ENCODE data around the gene HECTD4. TPM values are rescaled to one million over a fixed set of nuclear protein-coding genes. Genes with fewer than 3 reads are reported as not detected.

The HECTD4 gene
- total and polyA plus RNA-seq, 9 of the 15 experiments (the other 6 are each of a cell fraction or from before 2014, with no cell fraction given) = 3.5 to 33.3 (median 13.5) TPM

GRCh38 chr12:112282920-112283319 lies 99.3 kb downstream of the HECTD4 start (continued):
- TF ChIP-seq RERE (CRISPR knock-in tag; IDR thresholded peaks at IDR 0.05; ENCODE audit: borderline replicate concordance) (no peak), CREB3L1 (IDR thresholded peaks at IDR 0.05; ENCODE audit: borderline replicate concordance, low read depth) (no peak), RCOR1 (IDR thresholded peaks at IDR 0.05; ENCODE audit: borderline replicate concordance in 1 of 2, low read depth in 2 of 2, low read length in 2 of 2) (no peak), ZNF609 (CRISPR knock-in tag; IDR thresholded peaks at IDR 0.05; ENCODE audit: borderline replicate concordance) (no peak), POLR3A (IDR thresholded peaks at IDR 0.05; ENCODE audit: borderline replicate concordance, extremely low read depth, insufficient read depth, insufficient read length) (no peak), ZBED1 (IDR thresholded peaks at IDR 0.05) (no peak), FOXP1 (CRISPR knock-in tag; IDR thresholded peaks at IDR 0.05) (no peak), ZNF354B (CRISPR knock-in tag; IDR thresholded peaks at IDR 0.05) (no peak), ZNF24 (IDR thresholded peaks at IDR 0.05) (no peak), ZNF263 (CRISPR knock-in tag; IDR thresholded peaks at IDR 0.05; ENCODE audit: borderline replicate concordance) (no peak), NUFIP1 (IDR thresholded peaks at IDR 0.05; ENCODE audit: partially characterized antibody) (no peak), CAMTA2 (CRISPR knock-in tag; conservative IDR thresholded peaks at IDR 0.05) (no peak)

All from K562 (cell line).